ELF-1 (cell line): ENCODE data around the gene IST1.

Source experiments
- DNase-seq: peaks from one replicate; pipeline ENCODE4 v3.0.0-alpha.2; 2016; ENCODE audit warnings: low read depth, low spot score

Gene IST1

DNA sequence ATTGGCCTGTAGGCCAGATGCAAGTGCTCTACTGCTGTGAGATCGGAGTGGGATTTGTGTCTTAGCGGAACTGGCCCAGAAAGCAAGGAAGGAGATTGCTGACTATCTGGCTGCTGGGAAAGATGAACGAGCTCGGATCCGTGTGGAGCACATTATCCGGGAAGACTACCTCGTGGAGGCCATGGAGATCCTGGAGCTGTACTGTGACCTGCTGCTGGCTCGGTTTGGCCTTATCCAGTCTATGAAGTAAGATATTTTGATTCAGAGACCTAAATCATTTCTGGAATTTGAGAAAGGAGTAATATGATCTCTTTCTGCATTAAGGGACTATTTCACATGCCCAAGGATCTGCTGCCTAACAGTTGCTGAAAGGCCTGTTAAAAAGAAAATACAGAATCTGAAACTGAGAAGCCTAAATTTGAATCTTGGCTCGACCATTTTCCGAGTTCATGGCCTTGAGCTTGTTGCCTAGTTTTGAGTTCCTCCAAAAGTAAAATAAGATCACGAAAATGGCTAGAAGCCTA lies 21.1 kb downstream of the IST1 start:
- no peak for DNase-seq

DNA sequence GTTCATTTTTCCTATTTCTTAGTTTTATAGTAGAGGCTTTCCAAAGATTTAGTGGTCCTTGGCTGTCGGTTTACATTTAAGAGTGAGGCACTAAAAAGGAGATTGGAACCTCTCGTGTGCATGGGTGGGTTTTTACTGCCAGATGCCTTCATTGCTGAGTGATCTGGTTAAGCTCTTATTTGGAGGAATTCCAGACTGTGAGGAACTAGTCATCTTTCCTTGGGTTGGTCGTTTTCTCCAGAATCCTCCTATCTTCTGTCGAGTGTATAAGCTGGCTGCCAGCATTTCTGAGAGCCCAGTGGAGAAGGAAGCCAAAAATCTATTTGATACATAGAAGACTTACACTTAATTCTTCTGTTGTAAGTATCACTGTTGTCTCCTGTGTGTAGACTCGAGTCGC lies 22.6 kb downstream of the IST1 start:
- no peak for DNase-seq

DNA sequence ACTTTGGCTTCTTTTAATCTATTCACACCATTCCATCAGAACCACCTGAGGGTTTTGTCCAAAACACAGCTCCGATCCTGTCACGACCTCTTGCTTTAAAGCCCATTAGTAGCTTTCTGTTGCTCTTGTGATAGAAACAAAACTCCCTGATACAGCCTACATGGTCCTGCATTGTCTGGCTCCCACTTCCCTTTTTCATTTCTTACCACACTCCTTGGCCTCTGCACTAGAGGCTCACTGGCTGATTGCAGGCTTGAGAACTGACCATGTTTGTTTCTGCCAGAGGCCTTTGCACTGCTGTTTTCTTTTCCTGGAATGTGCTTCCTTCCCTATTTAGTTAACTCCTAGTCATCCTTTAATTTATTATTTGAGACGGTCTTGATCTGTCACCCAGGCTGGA lies 23.7 kb downstream of the IST1 start:
- no peak for DNase-seq

DNA sequence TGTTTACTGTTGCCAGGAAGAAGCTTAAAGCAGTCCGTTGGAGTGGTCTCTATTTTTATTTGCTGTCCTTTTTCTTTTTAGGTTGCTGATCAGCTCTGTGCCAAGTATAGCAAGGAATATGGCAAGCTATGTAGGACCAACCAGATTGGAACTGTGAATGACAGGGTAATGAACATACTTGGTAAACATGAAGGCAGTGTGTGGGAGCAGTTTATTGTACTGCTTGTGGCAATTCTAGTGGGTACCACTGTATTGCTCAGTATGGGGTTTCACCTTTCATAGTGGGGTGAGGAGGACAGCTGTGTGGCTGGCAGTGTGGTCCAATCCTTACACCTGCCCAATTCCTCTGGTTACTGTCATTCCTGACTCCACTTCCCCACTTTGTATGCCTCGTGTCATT lies 25.3 kb downstream of the IST1 start:
- no peak for DNase-seq

DNA sequence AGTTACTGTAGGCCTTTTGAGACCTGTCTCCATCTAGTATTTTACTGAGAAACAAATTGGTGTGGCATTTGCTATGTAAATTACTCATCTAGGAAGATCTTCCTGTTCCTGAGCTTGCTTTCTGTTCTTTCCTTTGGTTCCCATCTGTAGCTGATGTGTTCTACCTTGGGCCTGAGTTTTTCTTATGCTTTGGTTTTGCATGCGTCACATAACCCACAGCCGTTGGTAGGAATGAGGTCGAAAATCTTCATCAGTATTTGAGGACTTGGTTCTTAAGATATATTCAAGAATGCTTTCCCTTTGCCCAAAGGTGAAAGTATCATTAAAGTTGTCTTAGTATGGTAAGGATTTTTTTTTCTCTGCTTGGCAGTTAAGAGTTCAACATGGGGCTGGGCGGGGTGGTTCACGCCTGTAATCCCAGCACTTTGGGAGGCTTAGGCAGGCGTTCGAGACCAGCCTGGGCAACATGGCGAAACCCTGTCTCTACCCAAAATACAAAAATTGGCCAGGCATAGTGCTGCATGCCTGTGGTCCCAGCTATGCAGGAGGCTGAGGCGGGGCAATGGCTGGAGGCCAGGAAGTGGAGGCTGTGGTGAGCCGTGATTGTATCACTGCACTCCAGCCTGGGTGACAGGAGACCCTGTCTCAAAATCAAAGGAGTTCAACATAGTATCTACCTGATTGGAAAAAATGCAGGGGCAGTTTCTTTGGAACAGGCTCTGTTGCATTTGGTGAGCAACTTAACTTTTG lies 28.8 kb downstream of the IST1 start:
- DNase-seq, result no peak

DNA sequence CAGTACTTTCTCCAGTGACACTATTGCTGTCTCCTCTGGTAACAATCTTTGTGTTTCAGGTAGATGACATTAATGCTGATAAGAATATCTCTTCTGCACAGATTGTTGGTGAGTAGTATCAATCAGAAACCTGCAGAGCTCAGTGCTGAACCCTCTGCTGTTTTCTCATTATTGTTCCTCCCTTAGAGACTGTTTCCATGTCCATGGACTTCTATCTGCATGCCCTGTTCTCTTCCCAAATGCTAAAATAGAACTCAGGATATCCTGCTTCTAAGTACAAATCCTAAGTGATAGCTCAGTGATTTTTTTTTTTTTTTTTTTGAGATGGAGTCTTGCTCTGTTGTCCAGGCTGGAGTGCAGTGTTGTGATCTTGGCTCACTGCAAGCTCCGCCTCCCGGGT lies 29.4 kb downstream of the IST1 start:
- DNase-seq, result no peak

DNA sequence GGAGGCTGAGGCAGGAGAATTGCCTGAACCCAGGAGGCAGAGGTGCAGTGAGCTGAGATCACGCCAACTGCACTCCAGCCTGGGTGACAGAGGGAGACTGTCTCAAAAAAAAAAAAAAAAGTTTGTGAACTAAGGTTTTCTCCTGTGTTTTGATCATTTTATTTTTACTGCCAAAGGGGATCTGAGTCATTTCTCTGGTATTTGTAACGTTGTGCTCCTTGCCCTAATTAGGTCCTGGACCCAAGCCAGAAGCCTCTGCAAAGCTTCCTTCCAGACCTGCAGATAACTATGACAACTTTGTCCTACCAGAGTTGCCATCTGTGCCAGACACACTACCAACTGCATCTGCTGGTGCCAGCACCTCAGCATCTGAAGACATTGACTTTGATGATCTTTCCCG lies 32.1 kb downstream of the IST1 start:
- DNase-seq, result peak; percentile 56

DNA sequence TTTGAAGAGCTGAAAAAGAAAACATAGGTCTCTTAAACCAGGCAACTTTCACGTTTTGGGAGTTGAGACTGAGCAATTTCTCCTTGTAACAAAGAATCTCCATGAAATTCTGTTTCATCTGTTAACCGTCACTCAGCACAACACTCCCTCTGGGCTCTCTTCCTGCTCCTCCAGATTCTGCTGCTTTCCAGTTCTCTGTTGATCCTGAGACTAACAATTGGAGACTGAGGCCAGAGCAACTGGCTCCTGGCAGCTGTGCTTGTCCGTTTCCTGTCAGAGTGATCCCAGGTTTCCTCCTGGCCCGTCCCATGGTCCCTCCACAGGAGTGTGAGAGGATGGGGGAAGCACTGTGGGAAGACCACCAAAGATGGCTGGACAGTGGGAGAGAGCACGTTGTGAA lies 32.5 kb downstream of the IST1 start:
- peak; percentile 7 for DNase-seq

DNA sequence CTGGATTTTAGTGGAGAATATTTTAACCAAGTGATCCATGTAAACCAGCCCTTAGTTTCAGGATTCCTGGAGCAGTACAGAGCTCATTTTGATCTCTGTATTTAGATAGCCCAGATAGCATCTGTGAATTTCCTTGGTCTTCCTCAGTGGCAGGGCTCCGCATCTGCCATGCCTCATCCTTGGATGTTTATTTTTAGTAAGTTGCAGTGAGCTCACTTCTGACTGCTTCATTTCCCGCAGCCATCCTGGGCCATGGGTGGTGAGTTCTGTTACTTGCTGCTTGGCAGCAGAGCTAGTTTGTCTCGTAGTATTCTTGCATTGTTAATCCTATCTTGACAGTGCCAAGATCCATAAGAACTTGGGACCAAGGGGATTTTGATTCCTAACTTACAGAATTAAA lies 33.7 kb downstream of the IST1 start:
- DNase-seq, result peak; percentile 16

DNA sequence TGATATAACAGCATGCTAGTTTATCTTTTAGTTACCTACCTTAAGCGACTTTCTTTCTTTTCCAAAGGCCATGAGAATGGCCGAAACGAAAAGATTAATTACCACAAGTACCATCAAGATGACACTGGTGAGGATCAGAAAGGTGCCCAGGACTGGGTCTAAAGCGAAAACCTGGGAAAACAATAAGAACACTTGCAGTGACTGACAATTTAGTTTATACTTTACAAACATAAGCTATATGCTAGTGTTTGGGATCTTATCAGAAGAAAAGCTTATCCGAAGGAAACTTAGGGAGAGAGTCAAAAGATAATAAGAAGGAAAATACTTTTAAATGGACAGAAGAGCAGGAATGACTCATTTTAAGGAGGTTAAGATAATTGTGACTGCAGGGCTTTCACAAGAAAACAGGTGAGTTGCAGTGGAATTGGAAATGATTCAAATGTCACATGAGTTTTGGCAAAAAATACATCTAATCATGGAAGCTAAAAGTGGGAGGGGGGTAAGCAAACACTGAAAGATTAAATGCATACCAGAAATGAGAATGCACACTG lies 34.8 kb downstream of the IST1 start:
- DNase-seq, result no peak

DNA sequence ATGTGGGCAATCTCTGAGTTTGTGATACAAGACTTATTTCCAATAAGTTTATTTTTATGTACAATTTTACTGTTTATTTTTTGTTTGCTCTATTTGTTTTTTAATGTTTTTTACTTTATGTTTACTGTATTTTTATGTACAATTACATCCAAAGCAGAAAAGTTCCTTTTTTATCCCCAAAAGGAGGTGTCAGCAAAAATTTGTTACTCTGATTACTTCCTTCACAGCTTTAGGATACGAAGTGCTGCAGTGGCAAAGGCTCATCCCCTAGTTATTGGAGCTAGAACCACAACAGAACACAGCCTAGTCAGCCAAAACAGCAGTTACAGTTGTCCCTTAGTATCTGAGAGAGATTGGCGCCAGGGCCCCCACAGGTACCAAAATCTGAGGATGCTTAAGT lies 35.7 kb downstream of the IST1 start:
- DNase-seq, result no peak

DNA sequence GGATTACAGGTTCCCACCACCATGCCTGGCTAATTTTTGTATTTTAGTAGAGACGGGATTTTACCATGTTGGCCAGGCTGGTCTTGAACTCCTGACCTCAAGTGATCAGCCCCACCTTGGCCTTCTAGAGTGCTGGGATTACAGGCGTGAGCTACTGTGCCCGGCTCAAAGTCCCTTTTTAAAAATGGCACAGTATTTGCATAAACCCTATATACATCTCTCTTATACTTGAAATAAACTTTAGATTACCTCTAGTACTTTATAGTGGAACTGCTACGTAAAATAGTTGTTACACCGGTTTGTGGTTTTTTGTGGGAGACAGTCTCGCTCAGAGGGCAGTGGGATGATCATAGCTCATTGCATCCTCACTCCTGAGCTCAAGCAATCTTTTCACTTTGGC lies 36.3 kb downstream of the IST1 start:
- no peak for DNase-seq

DNA sequence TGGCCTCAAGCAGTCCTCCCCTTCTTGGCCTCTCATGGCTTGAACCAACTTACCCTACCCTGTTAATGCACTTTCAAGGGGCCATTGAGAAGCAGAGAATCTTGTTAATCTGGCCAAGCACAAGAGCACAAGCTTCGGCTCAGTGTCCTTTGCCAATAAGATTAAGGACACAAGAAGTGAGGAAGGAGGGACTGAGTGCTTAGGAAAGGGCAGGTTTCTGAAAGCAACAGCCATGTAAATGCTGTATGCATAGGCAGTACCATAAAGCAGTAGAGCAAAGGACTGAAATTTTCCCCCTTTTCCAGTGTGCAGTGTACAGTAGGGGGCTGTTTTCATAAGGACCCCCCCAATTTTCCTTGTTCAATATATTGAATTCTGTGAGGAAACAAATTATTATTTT lies 37.7 kb downstream of the IST1 start:
- no peak for DNase-seq

DNA sequence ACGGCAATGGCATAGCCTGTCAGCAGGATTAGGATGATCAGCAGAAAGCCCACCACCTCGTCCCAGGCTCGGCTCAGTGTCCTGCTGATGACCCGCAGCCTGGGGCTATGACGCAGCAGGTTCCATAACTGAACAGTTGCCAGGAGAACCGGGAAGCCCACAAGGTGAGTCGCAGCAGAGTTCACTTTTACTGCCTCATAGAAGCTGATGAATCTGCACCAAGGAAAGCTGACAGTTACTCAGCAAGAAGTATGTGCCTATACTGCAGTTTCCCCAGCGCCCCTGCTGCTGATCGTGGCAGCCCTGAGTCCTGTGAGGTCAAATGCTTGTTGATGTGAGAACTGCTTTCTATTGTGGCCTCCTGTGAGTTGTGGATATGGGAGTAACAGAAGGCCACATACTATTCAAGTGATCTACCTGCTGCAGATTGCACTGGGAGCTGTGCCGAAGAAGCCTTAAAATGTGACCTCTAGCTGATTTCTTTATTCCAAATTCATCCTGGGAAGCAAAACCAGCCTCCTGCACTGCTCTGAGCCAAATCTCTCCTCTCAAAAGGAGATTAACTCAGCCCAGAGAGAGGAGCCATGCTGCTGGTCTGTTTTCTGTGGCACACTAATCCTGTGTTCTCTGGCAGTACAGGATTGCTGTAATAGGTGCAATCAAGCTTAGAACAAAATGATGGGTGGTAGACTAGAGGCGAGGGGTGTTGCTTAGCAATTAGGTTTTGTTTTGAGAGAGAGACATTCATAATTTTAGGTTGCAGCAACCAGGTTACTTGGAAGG lies 38.8 kb downstream of the IST1 start:
- peak; percentile 29 for DNase-seq

DNA sequence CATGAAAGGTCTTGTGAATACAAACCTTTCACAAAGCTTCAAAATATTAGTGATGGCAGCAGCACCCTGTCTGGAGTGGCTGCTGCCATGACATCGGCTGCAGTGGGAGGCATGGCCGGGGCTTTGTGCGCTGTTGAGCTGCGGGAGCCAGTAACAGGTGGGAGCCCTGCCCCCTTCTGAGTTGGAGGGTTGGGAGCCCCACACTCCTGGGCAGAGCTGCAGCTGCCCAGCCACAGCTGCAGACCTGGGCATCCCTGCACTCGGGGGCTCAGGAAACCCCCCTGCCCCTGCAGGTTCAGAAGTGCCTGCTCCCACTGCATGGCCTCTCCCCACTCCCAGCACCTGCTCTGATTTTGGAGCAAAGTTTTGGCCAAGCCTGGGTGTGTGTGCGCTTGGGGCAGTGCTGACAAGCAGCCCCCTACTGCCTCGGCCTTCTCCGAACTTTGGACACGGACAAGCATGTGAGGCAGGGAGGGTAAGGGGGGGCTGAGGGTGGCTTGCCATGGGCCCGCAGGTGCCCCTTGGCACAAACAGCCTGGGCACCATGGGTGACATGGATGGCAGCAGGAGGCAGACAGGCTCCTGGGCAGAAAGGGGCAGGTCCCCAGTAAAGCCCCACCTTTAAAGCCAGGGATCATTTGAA lies 42.7 kb downstream of the IST1 start:
- DNase-seq, result no peak

DNA sequence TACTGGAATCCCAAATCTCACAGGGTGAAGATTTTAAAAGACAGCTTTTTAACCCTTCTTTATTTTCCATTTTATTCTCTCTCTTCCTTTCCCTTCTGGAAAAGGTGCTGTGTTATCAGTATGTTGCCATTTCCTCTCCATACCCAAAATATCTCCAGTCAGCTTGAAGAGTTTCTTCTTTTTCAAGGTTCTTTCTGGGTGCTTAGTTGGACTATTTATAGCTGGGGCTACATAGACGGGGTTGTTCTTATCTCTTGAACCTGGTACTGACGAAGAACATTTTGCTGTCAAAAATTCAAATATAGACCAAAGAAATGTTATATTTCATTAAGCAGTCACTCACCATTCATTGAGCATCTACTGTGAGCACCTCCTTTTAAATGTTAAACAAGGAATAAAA lies 48.6 kb downstream of the IST1 start:
- no peak for DNase-seq

DNA sequence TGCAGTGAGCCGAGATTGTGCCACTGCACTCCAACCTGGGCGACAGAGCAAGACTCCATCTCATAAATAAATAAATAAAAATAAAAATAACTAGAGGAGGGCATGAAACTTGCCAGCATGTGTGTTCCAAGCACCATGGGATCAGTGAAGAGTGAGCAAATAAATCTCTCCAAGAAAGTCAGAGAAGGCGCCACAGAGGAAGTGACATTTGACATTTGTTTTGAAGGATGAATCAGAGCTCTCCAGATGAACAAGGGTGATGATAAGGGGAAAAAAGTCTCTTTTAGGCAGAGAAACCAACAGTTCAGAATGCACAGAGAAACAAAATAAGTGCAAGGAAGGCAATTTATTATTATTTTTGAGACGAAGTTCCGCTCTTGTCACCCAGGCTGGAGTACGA lies 50.3 kb downstream of the IST1 start:
- no peak for DNase-seq

DNA sequence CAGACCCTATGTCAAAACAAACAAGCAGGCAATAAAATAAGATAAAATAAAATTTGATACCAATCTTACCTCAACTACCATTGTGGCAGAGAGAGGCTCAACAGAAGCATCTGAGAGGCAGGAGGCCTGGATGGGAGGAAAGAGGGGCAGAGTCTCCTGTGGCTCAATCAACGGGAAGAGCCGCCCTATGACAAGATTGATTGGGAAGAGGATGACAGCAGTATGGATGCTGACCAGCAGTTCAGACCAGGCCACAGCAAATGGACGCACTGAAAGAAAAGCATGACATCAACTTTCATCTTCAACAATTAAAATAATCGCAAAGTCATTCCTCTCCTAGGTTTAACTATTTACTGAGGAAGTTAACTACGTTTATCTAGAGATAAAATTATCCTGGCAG lies 57.5 kb downstream of the IST1 start:
- DNase-seq, result no peak

DNA sequence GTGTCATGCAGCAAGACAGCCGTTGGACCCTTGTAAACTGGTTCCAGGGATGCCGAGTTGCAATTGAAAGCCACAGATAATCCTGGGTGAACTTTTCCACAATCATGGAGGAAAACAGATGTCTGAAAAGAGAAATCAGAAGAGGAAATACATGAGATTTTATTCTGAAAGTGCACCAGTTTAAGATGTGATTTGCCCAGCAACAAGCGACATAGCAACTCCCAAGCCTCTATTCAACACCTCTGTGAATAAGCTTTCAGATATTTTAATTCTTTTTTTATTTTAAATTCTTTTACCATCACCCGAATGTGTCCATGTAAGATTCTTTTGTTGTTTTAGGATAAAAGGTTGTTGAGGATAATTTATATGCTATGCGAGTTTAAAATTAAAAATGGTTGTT lies 58.8 kb downstream of the IST1 start:
- no peak for DNase-seq

DNA sequence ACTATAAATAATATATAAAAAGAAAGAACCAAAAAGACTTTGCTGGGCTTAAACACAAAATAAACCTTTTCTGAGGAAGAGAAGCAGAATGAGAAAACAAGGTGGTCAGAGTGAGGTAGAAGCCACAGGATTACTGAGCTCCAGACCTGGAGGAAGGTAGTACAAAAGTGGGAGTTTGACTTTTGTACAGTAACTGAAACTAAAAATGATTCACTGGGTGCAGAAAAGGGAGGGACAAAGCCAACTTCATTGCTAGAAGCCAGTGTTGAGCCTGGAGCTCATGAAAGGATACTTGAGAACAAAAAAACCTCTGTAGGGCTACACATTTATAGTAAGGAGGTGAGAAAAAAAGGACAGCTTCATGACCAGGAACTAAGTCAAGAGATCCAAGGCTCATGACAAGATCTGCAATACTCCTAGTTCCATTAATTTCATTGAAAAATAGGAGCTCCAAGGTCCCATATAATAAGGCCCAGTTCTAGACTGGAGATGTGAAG lies 59.4 kb downstream of the IST1 start:
- no peak for DNase-seq

DNA sequence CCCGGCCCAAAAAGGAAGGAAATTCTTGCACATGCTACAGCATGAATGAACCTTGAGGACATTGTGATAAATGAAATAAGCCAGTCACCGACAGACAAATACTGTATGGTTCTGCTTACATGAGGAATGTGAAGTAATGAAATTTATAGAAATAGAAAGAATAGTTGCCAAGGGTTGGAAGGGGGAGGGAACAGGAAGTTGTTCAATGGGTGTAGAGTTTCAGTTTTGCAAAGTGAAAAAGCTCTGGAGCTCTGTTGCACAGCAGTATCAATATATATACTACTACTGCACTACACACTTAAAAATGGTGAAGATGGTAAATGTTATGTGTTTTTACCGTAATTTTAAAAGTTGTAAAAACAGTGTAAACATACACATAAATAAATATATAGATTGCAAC lies 61.2 kb downstream of the IST1 start:
- DNase-seq, result no peak
